Loucy (cell line): Measurements from ENCODE around the gene CLDN6.

Experiments used
- H2AFZ ChIP-seq: fragments of 200-600 bp; sonication (generic); 2 replicates; pipeline ENCODE4 v1.6.0; 2016; ENCODE audit warnings: antibody characterized with exemption, mild to moderate bottlenecking, low read length, moderate library complexity
- H3F3A ChIP-seq: fragments of 200-600 bp; 2 replicates; pipeline ENCODE4 v1.6.0; 2016; ENCODE audit warnings: antibody characterized with exemption, low read depth, mild to moderate bottlenecking
- H3K27me3 ChIP-seq: fragments of 200-600 bp; sonication (generic); 2 replicates; pipeline ENCODE4 v1.6.1; 2014; ENCODE audit warnings: low read length, mild to moderate bottlenecking; ENCODE audit not compliant: insufficient read depth, poor library complexity, severe bottlenecking
- H3K36me3 ChIP-seq: fragments of 200-600 bp; sonication (generic); 2 replicates; pipeline ENCODE4 v1.6.1; 2016; ENCODE audit warnings: low read length; ENCODE audit not compliant: insufficient read depth
- H3K4me1 ChIP-seq: fragments of 200-600 bp; sonication (generic); 2 replicates; pipeline ENCODE4 v1.5.1; 2014; ENCODE audit warnings: low read length, mild to moderate bottlenecking; ENCODE audit not compliant: insufficient read depth, poor library complexity, severe bottlenecking
- H3K4me2 ChIP-seq: fragments of 200-600 bp; sonication (generic); 2 replicates; pipeline ENCODE4 v1.6.0; 2014; ENCODE audit warnings: antibody characterized with exemption, low read length, low read depth, mild to moderate bottlenecking; ENCODE audit not compliant: poor library complexity, severe bottlenecking
- H3K4me3 ChIP-seq: fragments of 200-600 bp; sonication (generic); 2 replicates; pipeline ENCODE4 v1.5.1; 2014; ENCODE audit warnings: low read length, mild to moderate bottlenecking, mixed read lengths; ENCODE audit not compliant: poor library complexity, severe bottlenecking
- H3K79me2 ChIP-seq: fragments of 200-600 bp; sonication (generic); 2 replicates; pipeline ENCODE4 v1.6.1; 2014; ENCODE audit warnings: low read length; ENCODE audit not compliant: insufficient read depth
- H3K9ac ChIP-seq: fragments of 200-600 bp; sonication (generic); 2 replicates; pipeline ENCODE4 v1.6.0; 2014; ENCODE audit warnings: mild to moderate bottlenecking, low read depth, low read length, moderate library complexity; ENCODE audit not compliant: poor library complexity, severe bottlenecking
- H3K9me2 ChIP-seq: fragments of 200-600 bp; sonication (generic); replicated peaks from 2 replicates; pipeline ENCODE4 v1.6.1; 2016; ENCODE audit warnings: low read depth, low read length, mixed read lengths
- H3K9me3 ChIP-seq: fragments of 200-600 bp; sonication (generic); 2 replicates; pipeline ENCODE4 v1.6.1; 2014; ENCODE audit warnings: mild to moderate bottlenecking, antibody characterized with exemption, low read length, low read depth; ENCODE audit not compliant: insufficient read depth
- H4K20me1 ChIP-seq: fragments of 200-600 bp; sonication (generic); 2 replicates; pipeline ENCODE4 v1.6.0; 2014; ENCODE audit warnings: antibody characterized with exemption, low read length, mild to moderate bottlenecking; ENCODE audit not compliant: insufficient read depth, poor library complexity, severe bottlenecking
- CTCF ChIP-seq: fragments of 200-600 bp; sonication (generic); conservative IDR thresholded peaks from 2 replicates; pipeline ENCODE4 v1.5.1; 2014; ENCODE audit warnings: mild to moderate bottlenecking, antibody characterized with exemption, low read length
- EZH2phosphoT487 ChIP-seq: fragments of 200-600 bp; IDR thresholded peaks from 2 replicates; pipeline ENCODE4 v1.6.1; 2018; ENCODE audit warnings: antibody characterized with exemption, mild to moderate bottlenecking, moderate library complexity, borderline replicate concordance

The CLDN6 gene

GRCh38 chr16:2966808-2967191 lies 51.2 kb downstream of the CLDN6 start:
- H3K4me3 ChIP-seq, result no peak overlapping the region
- H3K9me3 ChIP-seq, result no peaks in the 10 kb centered on the region
- H4K20me1 ChIP-seq, result peaks cover 7% of the 10 kb centered on the region
- no peaks in the 10 kb centered on the region for H3K9me2 ChIP-seq
- H3K9ac ChIP-seq, result no peak overlapping the region
- TF ChIP-seq CTCF (no peak), EZH2phosphoT487 (no peak)
- no peak overlapping the region for H3K4me2 ChIP-seq
- H3K27me3 ChIP-seq, result no peaks in the 10 kb centered on the region
- H2AFZ ChIP-seq, result no peak overlapping the region
- peaks cover 2% of the 10 kb centered on the region for H3K4me1 ChIP-seq
- no peaks in the 10 kb centered on the region for H3K36me3 ChIP-seq
- H3K79me2 ChIP-seq, result peaks cover 11% of the 10 kb centered on the region; the same call in 1 of the 2 replicates
- H3F3A ChIP-seq, result no peaks in the 10 kb centered on the region

- no peaks in the 10 kb centered on the region for H3K27me3 ChIP-seq
- TF ChIP-seq CTCF (no peak), EZH2phosphoT487 (no peak)
- H3K4me1 ChIP-seq, result peaks cover 2% of the 10 kb centered on the region
- H3K4me3 ChIP-seq, result no peak overlapping the region
- no peaks in the 10 kb centered on the region for H3F3A ChIP-seq
- H3K4me2 ChIP-seq, result no peak overlapping the region
- H3K9me2 ChIP-seq, result no peaks in the 10 kb centered on the region
- peaks cover 7% of the 10 kb centered on the region for H4K20me1 ChIP-seq
- no peaks in the 10 kb centered on the region for H3K36me3 ChIP-seq
- H3K9ac ChIP-seq, result no peak overlapping the region
- no peaks in the 10 kb centered on the region for H3K9me3 ChIP-seq
- H2AFZ ChIP-seq, result no peak overlapping the region
- peaks cover 9% of the 10 kb centered on the region; the same call in 1 of the 2 replicates for H3K79me2 ChIP-seq
These were observed 51.8 kb downstream of the CLDN6 start for GRCh38 chr16:2966043-2966807.
